HG03457 (cell line): ENCODE results near the gene GPANK1.

Experiments used
- ATAC-seq: cut with Tn5 transposase; IDR thresholded peaks from one replicate; pipeline ENCODE4 v1.9.1; 2021; ENCODE audit warnings: moderate number of reproducible peaks; ENCODE audit not compliant: unreplicated experiment

GPANK1 gene

GRCh38 chr6:31691564-31692108, 26.8 kb upstream of the GPANK1 start:
- no peak for ATAC-seq

GRCh38 chr6:31691078-31691463, 26.3 kb upstream of the GPANK1 start:
- no peak for ATAC-seq

GRCh38 chr6:31690231-31691077, 25.7 kb upstream of the GPANK1 start:
- ATAC-seq = no peak

DNA sequence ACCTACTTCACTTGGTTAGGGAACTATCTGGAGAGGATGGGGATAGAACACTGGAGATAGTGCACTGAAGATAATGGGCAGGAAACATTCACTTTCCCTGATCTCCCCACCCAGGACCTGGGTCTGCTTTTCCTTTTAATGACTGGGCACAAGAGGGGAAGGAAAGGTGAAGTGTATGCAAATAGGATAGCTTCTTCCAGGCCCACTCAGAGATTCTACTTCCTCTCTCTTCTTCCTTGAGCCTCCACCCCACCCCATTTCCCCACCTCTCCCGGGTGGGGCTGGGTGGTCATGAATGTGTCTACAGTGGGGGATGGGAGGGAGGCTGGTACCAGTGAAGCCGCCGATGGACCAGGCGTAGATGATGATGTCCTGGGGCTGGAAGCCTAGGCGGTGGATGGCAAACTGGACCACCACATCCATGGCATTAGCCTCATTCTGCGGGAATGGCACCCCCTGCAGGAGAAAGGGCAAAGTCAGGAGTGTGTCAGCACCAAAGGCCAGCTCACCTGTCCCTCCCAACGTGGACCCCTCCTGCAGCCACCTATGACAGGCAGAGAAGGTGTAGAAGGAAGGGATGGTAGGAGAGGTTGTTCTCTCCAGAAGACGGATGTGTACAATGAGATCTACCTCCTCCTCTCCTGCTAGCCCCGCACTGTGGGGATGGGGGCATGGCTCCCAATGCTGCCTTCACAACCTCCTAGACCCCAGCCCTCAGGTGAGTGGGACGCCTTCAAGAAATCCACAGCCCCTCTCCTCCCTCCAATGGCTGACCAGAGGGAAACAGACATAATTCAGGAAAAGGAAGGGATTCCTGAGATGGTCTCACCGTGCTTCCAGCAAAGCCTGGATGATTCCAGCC, 24.7 kb upstream of the GPANK1 start:
- no peak for ATAC-seq

DNA sequence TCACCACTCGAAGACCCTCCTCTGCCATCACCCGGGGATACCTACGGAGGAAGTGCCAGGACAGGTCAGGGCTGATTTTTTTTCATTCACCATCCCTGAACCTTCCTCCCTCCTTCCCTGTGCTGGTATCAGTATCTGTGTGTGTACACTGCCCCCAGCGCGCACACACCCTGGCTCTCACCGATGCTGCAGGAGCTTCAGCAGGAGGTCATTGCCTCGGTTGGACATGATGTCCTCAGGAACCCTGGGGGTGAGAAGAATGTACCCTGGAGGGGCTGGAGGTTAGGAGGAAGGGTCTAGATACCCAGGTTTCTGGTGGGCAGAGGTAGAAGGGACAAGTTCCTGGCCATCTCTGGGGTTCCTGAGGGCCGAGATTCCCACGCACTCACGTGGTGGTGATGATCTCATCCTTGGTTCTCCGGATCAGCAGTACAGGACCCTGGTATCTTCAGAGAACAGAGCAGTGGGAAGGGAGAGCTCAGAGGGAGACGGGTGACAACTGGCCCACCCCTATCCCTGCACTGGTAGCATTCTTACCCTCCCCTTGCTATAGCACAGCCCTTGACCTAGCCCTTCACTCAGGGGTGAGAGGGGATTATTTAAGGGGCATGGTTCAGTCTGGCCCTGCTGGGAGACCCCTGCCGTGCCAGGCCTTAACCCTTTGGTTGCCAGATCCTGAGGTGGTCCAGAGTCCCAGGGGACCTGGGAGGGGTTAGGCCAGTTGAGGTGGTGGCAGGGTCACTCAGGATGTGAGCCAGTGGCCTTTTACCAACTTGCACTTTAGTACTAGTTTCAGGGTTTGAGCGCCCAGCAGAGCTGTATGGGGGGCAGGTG, 23.3 kb upstream of the GPANK1 start:
- ATAC-seq = no peak

- no peak for ATAC-seq
Observed at GRCh38 chr6:31687321-31687720, 22.5 kb upstream of the GPANK1 start.

DNA sequence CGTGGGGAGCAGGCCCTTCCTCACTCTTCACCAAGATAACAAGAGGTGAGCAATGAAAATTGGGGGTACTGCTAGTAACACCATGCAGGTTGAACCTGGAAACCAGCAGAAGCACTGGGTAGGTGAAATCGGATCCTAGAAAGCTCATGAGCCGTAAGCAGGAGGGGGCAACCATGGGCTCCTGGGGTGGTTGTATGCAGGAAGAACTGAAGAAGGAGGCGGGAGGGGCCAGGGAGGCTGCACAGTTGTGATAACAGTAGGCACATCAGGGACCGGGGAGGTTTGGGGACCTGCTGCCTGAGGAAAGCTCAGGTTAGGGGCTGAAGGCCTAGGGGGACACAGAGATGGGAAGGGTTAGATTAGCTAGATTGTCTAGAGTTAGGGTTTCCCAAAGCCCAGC, 21.7 kb upstream of the GPANK1 start:
- ATAC-seq = no peak

- ATAC-seq = no peak
Observed at GRCh38 chr6:31683591-31683990, 18.8 kb upstream of the GPANK1 start.

GRCh38 chr6:31681135-31681671, 16.4 kb upstream of the GPANK1 start:
- ATAC-seq = no peak

GRCh38 chr6:31680226-31681134, 15.7 kb upstream of the GPANK1 start, which contains the start of gene LY6G5C:
LY6G5C (minus strand) TSS chr6:31681067; CDS start chr6:31680373, 694 bp downstream.
- no peak for ATAC-seq

DNA sequence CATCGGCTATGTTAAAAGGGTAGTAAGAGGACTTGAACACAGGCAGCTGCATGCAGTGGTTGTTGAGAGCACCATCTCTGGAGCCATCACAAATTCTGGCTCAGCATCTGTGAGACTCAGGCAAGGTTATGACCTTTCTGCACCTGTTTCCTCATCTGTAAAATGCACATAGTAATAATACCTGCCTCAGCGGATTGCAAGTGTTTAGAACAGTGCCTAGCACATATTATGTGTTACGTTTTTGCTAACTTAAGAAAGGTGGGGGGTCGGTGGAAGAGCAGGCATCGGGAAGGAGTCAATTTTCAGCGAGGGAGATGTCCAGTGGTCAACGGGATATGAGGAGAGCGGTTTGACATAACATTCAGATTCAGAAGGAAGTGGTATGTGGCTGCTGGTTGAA, 13.2 kb upstream of the GPANK1 start:
- ATAC-seq = no peak

DNA sequence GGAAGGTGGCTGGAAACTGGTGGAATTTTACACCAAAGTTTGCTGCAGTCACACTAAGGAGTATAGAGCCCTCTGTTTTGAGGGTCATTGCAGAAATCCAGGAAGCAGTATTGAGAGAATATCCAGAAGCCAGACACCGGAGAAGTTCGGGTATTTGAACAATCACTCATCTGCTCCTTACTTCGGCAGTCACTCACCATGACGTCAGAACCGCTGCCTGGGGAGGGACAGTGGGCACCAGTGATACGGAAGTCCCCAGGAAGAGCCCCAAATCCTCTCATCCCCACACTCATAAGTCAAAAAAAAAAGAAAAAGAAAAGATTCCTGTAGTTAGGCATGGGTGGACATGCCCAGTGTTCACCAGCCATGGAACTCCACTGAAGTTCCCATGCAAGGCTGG, 12.1 kb upstream of the GPANK1 start:
- no peak for ATAC-seq

DNA sequence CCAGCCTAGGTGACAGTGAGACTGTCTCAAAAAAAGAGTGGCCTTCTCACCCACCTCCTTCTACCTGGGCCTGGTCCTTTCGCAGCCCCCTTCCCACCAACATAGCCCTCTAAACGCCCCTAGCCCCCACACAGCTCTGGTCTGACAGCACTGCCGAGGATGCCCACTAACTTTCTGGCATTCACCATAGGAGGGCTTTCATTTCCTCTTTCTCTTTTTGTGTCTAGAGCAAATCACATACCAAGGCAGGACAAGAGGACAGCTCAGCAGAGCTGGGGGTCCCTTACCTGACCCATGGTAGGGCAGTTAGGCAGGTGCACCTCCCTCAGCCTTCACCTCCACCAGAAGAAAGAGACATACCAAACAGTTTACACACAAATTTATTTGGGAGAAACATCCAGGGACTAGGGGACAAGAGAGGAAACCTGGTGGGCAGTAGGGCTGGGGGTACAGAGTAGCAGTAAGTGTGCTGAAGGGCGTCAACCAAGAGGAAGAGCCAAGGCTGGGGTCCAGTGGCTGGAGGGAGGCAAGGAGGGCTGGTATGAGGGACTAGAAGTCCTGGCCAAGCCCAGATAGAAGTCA, 11.6 kb upstream of the GPANK1 start:
- no peak for ATAC-seq

- no peak for ATAC-seq
Observed at GRCh38 chr6:31669676-31670075, 4.9 kb upstream of the GPANK1 start, which contains the start of gene LY6G5B. LY6G5B (plus strand) TSS chr6:31669976; CDS start chr6:31670951, 975 bp downstream.

DNA sequence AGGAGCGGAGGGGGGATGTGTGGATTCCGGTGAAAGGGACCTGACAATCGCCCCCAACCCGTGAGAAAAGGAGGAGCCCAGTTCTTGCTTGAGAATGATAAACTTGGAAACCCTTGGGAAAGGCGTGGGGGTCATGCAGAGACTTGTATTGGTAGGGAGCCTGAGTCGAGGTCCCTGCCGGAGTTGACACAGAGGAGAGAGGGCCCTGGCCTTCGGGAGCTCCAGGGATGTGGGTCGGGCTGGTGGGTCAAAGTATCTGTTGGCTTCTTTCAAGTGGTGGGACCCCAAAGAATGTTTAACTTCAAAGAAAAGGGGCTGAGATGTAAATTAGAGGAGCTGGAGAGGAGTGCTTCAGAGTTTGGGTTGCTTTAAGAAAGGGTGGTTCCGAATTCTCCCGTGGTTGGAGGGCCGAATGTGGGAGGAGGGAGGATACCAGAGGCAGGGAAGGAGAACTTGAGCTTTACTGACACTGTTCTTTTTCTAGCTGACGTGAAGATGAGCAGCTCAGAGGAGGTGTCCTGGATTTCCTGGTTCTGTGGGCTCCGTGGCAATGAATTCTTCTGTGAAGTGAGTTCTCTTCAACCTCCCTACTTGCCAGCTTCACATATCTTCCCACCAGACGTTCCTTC, 1.7 kb upstream of the GPANK1 start:
- no peak for ATAC-seq

- ATAC-seq = peak; percentile 54
Observed at GRCh38 chr6:31665501-31666336, 922 bp upstream of the GPANK1 start, which contains the start of gene CSNK2B. CSNK2B (plus strand) TSS chr6:31666080; CDS start chr6:31666832, 752 bp downstream.

DNA sequence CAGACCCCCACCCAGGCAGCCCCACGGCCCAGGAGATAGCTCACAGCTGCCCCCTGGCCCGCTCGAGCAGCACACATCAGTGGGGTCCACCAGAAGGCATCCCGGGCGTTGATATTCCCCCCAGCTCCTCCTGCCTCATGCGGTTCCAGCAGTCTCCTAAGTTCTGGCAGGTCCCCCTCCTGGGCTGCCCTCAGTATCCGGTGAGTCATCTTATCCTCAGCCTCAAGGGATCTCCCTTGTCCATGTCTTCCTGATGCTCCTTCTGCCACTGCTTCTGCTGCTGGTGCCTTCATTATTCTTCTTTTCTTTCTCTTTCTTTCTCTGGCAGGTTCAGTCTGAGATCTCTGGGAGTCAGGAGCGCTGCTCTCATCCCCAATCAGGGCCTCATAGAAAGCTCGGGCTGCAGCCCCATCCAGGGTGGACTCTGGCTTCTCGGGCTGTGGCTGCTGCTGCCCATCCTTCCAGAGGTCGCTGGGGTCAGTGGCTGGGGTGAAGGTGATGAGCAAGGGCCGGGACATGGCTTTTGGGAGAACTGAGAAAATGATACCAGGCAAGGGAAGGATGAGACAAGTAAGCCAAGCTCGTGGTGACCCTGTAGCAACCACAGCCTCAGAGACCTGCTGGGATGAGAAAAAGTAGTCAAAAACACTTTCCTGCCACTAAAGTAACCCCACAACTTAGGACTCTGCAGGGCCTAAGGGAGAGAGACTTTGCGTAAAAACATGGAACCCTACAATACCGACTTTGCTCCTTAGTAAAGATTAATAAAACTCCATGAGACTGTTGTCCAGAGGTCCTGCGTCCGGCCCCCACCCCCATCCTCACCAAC, 622 bp downstream of the GPANK1 start:
- no peak for ATAC-seq
